ENCODE results near the gene ABL1.
"Not testable (repeated sequence)": the region's sequence is repeated elsewhere in the genome, so short reads cannot be mapped to it uniquely, and the experiment has no call there.

ABL1 gene

GRCh38 chr9:130825809-130826208 is 9.2 kb upstream of the ABL1 start:
- no peak for DNase-seq

GRCh38 chr9:130829762-130830161 is 5.3 kb upstream of the ABL1 start:
- DNase-seq = no peak

GRCh38 chr9:130830231-130830760 is 4.8 kb upstream of the ABL1 start:
- no peak for DNase-seq

GRCh38 chr9:130831077-130831476 is 4.0 kb upstream of the ABL1 start:
- DNase-seq = no peak

GRCh38 chr9:130833031-130833990 is 1.7 kb upstream of the ABL1 start:
- no peak for DNase-seq

- DNase-seq = peak; percentile 62
Measured at GRCh38 chr9:130835441-130836298, 616 bp downstream of the ABL1 start.

GRCh38 chr9:130837002-130837511 is 2.0 kb downstream of the ABL1 start:
- no peak for DNase-seq

GRCh38 chr9:130837643-130838042 is 2.6 kb downstream of the ABL1 start:
- no peak for DNase-seq

GRCh38 chr9:130839132-130840111 is 4.4 kb downstream of the ABL1 start:
- DNase-seq = no peak

GRCh38 chr9:130842545-130842944 is 7.5 kb downstream of the ABL1 start:
- DNase-seq = no peak

GRCh38 chr9:130843049-130843908 is 8.2 kb downstream of the ABL1 start:
- no peak for DNase-seq

- DNase-seq = no peak
Measured at GRCh38 chr9:130844044-130844451, 9.0 kb downstream of the ABL1 start.

- no peak for DNase-seq
Measured at GRCh38 chr9:130845254-130845653, 10.2 kb downstream of the ABL1 start.

- no peak for DNase-seq
Measured at GRCh38 chr9:130845901-130846481, 10.9 kb downstream of the ABL1 start.

- no peak for DNase-seq
Measured at GRCh38 chr9:130846487-130847305, 11.6 kb downstream of the ABL1 start.

GRCh38 chr9:130847306-130848217 is 12.5 kb downstream of the ABL1 start:
- DNase-seq = no peak

GRCh38 chr9:130848514-130848913 is 13.5 kb downstream of the ABL1 start:
- not testable (repeated sequence) for DNase-seq

- no peak for DNase-seq
Measured at GRCh38 chr9:130849356-130849755, 14.3 kb downstream of the ABL1 start.

All from activated CD4-positive, alpha-beta T cell treated with anti-CD3 and anti-CD28 coated beads for 48 hours (primary cell).